ENCODE data around the gene BOC. TPM values are rescaled to one million over a fixed set of nuclear protein-coding genes. Genes with fewer than 3 reads are reported as not detected.

BOC gene
- total RNA-seq, 4 donors from 2014 or later, result 61.3 to 75.3 (median 68.0) TPM

DNA sequence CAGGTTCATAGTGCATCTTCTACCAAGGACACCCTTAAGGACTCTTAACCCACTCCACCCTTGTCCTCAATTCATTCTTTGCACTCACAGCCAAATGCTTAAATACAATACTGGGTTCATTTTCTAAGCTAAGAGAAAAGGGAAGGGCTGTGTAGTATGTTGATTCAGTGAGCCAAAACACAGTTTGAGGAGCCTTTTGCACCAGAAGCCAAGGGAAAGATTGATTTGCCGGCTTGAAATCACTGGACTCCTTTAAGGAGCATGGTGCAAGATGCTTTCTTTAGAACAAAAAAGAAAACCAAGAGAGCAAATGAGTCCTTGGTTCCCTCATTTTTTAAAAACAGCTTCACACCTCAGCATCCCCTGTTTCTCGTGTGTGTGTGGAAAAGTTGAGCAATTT is 47.8 kb downstream of the BOC start:
- no peak overlapping the region for H3K4me3 ChIP-seq (ENCODE audit: low read depth, poor library complexity, severe bottlenecking)
- WGBS, 2 donors, result 57 to 59% methylated on average over 2 of the region's 2 CpGs
- no peak for DNase-seq (ENCODE audit: low spot score in 2 of 2)
- TF ChIP-seq, protein P1, sequence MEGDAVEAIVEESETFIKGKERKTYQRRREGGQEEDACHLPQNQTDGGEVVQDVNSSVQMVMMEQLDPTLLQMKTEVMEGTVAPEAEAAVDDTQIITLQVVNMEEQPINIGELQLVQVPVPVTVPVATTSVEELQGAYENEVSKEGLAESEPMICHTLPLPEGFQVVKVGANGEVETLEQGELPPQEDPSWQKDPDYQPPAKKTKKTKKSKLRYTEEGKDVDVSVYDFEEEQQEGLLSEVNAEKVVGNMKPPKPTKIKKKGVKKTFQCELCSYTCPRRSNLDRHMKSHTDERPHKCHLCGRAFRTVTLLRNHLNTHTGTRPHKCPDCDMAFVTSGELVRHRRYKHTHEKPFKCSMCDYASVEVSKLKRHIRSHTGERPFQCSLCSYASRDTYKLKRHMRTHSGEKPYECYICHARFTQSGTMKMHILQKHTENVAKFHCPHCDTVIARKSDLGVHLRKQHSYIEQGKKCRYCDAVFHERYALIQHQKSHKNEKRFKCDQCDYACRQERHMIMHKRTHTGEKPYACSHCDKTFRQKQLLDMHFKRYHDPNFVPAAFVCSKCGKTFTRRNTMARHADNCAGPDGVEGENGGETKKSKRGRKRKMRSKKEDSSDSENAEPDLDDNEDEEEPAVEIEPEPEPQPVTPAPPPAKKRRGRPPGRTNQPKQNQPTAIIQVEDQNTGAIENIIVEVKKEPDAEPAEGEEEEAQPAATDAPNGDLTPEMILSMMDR (IDR thresholded peaks at IDR 0.05), result no peak
- no peak for TF ChIP-seq POLR2A (IDR thresholded peaks at IDR 0.05)
- intact Hi-C loops (cut with DNase I; ENCODE audit: low total_unique reads), result no loop called here

DNA sequence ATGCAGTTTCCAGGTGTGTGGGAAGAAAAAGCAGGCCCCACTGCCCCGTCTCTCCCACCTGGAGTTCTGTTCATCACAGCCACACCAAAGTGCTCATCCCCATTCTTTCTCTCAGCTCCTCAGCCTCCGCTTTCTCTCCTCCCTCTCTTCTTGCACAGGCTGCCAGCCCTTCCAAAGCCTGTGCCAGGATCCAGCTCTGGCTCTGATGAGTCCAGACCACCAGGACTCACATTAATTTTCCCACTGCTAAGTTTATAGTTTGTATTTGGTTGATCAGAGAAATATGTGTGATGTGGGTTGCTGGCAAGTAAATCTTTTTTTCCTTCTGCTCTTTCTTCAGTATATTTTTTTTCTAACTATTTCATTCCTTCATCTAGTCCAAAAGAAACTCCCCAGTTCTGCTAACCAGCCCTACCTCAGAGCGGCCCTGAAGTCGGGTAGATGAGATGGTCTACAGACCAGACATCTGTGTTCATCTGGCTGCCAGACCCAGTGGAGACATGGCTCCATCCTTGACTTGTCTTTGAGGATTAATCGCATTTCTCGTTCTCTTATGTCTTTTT is 49.8 kb downstream of the BOC start:
- peak in 1 of 2 donors; percentile 86 for DNase-seq (ENCODE audit: low spot score in 2 of 2)
- intact Hi-C loops (cut with DNase I; ENCODE audit: low total_unique reads), result no loop called here
- TF ChIP-seq, protein P1 (IDR thresholded peaks at IDR 0.05), result no peak
- no peak for TF ChIP-seq POLR2A (IDR thresholded peaks at IDR 0.05)
- WGBS, 2 donors, result 27 to 33% methylated on average over 6 of the region's 6 CpGs
- H3K4me3 ChIP-seq (ENCODE audit: low read depth, poor library complexity, severe bottlenecking), result no peak overlapping the region

DNA sequence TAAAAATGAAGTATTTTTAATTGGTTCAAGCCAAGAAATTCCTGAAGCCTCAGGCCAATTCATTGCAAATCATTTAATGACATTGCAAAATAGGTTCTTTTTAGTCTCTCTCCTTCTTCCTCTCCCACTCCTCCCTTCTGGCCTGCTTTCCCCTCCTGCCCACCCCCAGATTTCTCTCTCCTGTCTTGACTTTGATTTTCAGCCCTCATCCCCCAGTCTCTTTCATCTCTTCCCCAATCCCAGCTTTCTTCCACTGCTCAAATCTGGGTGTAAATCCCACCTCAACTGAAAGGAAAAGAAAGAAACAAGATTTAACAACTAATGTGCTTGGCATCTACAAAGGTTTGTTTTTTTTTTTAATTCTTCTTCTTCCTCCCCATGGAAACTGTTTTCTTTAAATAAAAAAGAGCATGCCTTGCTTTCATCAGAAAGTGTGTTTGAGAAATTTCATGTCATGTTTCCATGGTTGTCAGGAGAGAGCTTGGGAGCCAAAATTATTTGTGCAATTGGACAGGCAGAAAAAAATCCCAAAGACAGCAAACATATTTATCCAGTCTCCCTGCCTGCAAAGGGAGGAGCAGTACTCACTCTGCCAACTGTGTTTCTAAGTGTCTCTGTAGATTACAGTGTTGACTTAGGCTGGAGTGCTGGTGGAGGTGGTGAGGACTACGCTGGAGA is 50.4 kb downstream of the BOC start:
- DNase-seq (ENCODE audit: low spot score in 2 of 2), result peak; percentile 76 to 81
- no peak overlapping the region for H3K4me3 ChIP-seq (ENCODE audit: low read depth, poor library complexity, severe bottlenecking)
- intact Hi-C loops (cut with DNase I; ENCODE audit: low total_unique reads), result no loop called here
- 33 to 53% methylated on average over 1 of the region's 1 CpG for WGBS, 2 donors
- TF ChIP-seq, protein P1 (IDR thresholded peaks at IDR 0.05), result no peak
- no peak for TF ChIP-seq POLR2A (IDR thresholded peaks at IDR 0.05)

DNA sequence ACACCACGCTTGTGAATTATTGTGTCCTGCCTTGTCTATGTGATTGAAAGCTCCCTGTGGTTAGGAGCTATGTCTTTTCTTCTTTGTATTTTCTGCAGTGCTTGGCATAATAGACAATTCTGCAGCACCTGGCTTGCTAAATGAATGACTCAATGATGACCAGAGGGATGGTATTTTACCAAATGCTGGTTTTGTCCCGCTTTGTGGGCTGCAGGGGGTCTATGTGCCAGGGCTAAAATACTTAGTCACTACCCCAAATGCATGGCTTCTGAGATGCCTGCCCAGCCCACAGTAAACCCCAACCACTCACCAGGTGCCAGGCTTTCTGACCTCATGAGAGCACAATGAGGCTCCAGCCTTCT is 50.9 kb downstream of the BOC start:
- TF ChIP-seq POLR2A (IDR thresholded peaks at IDR 0.05), result no peak
- TF ChIP-seq, protein P1 (IDR thresholded peaks at IDR 0.05), result no peak
- 33 to 55% methylated on average over 2 of the region's 2 CpGs for WGBS, 2 donors
- H3K4me3 ChIP-seq (ENCODE audit: low read depth, poor library complexity, severe bottlenecking), result no peak overlapping the region
- peak in 1 of 2 donors; percentile 81 for DNase-seq (ENCODE audit: low spot score in 2 of 2)
- intact Hi-C loops (cut with DNase I; ENCODE audit: low total_unique reads), result no loop called here

DNA sequence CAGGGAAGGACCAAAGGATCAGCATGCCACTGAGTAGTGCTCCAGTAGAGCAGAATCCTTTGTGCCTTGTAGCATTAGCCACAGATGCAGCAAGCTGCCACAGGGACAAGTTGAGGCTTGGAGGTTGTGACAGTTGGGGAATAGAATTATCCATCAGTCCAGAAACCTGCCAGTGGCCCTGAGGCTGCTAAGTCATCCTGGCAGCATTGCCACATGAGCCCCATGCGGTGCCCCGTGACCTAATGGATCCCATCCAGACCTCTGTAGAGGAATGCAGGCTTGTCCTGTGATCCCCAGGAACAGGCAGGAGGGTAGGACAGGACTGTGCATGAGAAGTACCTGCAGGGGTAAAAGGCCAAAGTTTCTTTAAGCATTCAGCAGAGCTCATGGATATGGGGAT is 51.7 kb downstream of the BOC start:
- TF ChIP-seq, protein P1 (IDR thresholded peaks at IDR 0.05), result no peak
- TF ChIP-seq POLR2A (IDR thresholded peaks at IDR 0.05), result no peak
- intact Hi-C loops (cut with DNase I; ENCODE audit: low total_unique reads), result no loop called here
- no peak overlapping the region for H3K4me3 ChIP-seq (ENCODE audit: low read depth, poor library complexity, severe bottlenecking)
- 56 to 65% methylated on average over 2 of the region's 2 CpGs for WGBS, 2 donors
- peak; percentile 80 to 85 for DNase-seq (ENCODE audit: low spot score in 2 of 2)
